GM19468 (cell line): Measurements from ENCODE around the gene LRIG3.
"Not testable (repeated sequence)": the region's sequence is repeated elsewhere in the genome, so short reads cannot be mapped to it uniquely, and the experiment has no call there.

Experiments used
- ATAC-seq: cut with Tn5 transposase; IDR thresholded peaks from one replicate; pipeline ENCODE4 v1.9.1; 2021; ENCODE audit warnings: mild to moderate bottlenecking, moderate library complexity, moderate number of reproducible peaks; ENCODE audit not compliant: unreplicated experiment; ENCODE audit errors: extremely low read depth

Gene LRIG3

GRCh38 chr12:58871556-58871955 lies 48.7 kb downstream of the LRIG3 start:
- ATAC-seq: no peak

DNA sequence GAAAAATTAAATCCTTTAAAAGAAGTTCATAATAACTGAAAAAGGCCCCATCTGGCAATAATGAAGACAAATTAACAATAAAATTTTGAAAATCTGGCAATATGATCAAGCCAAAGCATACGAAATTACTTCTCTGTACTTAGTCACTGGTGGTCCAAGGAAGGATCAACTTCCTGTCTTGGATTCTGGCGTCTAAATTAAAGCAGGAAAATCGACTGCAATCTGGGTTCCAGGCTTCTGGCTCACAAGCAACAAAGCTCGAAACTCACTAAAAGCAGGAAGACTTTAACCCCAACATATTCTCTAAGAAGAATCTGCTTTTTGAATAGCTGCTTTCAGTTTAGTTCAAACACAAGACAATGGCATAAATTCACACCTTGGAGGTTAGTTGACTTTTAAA lies 49.7 kb downstream of the LRIG3 start:
- no peak for ATAC-seq

DNA sequence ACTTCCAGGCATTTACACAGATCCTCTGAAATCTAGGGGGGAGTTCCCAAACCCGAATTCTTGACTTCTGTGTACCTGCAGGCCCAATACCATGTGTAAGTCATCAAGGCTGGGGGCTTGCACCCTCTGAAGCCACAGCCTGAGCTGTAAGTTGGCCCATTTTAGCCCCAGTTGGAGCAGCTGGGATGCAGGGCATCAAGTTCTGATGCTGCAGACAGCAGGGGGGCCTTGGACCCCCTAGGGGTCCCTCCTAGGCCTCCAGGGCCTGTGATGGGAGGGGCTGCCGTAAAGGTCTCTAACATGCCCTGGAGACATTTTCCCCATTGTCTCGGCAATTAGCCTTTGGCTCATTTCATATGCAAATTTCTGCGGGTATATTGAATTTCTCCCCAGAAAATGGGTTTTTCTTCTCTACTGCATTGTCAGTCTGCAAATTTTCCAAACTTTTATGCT lies 59.5 kb downstream of the LRIG3 start:
- ATAC-seq: no peak

DNA sequence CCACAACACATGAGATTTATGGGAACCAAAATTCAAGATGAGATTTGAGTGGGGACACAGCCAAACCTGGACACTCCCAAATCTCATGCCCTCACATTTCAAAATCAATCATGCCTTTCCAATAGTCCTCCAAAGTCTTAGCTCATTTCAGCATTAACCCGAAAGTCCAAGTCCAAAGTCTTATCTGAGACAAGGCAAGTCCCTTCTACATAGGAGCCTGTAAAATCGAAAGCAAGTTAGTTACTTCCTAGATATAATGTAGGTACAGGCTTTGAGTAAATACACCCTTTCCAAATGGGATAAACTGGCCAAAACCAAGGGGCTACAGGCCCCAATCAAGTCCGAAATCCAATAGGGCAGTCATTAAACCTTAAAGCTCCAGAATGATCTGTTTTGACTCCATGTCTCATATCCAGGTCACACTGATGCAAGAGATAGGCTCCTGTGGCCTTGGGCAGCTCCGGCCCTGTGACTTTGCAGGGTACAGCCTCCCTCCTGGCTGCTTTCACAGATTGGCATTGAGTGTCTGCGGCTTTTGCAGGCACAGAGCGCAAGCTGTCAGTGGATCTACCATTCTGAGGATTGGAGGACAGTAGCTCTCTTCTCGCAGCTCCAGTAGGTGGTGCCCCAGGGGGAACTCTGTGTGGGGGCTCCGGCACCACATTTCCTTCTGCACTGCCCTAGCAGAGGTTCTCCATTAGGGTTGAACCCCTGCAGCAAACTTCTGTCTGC lies 60.1 kb downstream of the LRIG3 start:
- ATAC-seq: no peak

- ATAC-seq: no peak
Observed at GRCh38 chr12:58858030-58858429, 62.3 kb downstream of the LRIG3 start.

DNA sequence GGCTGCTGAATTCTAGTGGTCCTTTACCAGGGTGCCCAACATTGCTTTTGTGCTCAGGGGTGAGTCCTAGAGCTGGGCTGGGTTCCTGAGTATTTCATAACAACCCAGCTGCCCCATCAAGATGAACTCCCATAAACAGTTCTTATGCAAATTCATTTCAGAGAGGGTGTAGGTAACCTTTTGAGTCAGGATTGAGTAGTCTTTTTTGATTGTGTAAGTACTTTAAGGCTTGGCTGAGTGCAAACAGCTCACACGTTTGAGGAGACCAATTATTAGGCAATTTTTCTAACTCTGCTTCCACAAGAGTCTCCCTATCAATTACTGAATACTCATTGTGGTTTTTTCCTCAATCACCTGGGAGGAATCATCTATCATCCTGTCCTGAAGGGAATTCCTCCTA lies 63.1 kb downstream of the LRIG3 start:
- ATAC-seq: not testable (repeated sequence)

GRCh38 chr12:58855630-58856029 lies 64.7 kb downstream of the LRIG3 start:
- not testable (repeated sequence) for ATAC-seq

DNA sequence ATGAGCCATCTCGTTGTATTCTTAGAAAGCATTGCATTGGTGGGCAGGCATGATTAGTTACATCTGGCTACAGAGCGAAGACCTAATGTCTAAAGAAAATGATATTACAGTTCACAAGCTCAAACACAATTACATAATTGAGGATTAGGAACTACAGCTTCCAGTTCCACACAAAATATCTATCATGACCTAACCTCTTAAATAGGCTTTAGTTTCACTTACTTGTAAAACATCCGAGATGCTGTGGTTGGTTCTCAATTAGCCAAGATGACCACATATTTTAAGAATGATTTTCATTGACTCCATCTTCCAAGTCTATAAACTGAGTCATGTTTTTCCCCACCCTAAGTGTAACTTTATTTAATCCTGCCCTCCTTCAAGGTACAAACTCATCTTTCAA lies 69.5 kb downstream of the LRIG3 start:
- no peak for ATAC-seq

GRCh38 chr12:58847901-58848600 lies 72.3 kb downstream of the LRIG3 start:
- no peak for ATAC-seq

DNA sequence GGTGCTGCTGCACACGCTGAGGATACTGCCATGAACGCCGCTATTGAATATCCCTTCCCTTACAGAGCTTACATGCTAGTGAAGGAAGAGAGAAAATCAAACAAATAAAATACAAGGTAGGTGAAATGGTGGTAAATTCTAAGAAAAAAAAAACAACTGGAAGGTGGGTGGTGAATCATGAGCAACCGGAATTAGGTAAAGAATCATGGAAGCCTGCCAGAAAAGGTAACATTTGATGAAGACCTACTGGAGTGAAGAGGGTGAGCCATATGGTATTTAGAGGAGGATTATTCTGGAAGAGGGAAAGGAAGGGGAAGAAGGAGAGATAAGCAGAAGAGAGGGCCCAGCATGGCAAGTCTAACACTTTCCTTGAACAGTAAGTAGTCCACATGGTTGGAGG lies 76.1 kb downstream of the LRIG3 start:
- ATAC-seq: no peak

DNA sequence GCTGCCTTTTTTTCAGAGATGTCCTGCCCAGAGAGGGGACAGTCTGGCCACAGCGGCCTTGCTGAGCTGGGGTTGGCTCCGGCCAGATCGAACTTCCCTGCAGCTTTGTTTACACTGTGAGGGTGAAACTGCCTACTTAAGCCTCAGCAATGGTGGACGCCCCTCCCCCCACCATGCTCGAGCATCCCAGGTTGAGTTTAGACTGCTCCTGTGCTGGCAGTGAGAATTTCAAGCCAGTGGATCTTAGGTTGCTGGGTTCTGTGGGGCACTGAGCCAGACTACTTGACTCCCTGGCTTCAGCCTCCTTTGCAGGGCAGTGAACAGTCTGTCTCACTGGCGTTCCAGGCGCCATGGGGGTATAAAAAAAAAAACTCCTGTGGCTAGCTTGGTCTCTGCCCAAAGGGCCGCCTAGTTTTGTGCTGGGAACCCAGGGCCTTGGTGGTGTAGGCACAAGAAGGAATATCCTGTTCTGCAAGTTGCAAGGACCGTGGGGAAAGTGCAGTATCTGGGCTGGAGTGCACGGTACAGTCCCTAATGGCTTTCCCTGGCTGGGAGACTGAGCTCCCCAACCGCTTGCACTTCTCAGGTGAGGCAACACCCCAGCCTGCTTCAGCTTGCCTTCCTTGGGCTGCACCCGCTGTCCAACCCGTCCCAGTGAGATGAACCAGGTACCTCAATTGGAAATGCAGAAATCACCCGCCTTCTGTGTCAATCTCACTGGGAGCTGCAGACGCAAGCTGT lies 79.1 kb downstream of the LRIG3 start:
- no peak for ATAC-seq

DNA sequence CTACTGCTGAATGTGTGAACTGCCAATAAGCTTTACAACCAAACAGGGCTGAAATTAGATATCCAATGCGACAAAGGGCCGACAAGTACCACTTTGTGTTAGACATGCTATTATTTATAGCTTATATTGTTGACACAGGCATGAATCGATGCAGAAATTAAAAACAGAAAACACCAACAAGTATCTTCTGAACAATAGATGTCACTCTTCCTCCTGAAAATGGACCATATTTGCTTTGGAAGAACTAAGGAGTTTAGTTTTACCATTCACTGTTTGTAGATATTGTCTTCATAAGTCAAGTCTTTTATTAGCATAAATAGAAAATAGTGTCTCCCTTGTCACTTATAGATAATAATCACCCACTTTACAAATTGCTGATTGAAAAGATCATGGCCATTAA lies 86.5 kb downstream of the LRIG3 start:
- ATAC-seq: no peak

GRCh38 chr12:58832920-58833319 lies 87.4 kb downstream of the LRIG3 start:
- ATAC-seq: no peak
